ENCODE data around the gene ADAMTSL1.

DNA sequence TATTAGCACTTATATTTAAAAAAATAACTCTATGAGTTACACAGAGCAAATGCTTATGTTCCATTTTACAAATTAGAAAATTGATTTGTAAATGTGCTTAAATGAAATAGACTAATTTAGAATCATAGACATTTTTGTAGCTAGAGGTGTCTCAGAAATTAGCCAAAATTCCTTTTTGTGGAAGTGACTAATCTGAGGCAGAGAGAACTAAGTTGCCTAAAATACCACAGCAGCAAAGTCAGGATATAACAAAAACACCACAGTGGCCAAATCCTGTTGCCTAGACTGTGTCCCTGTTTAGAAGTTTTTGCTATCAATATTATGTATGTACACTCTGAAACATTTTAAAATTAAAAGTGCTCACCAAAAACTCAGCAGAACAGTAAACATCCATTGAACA lies 18.7 kb downstream of the ADAMTSL1 start:
- TF ChIP-seq, protein P1, sequence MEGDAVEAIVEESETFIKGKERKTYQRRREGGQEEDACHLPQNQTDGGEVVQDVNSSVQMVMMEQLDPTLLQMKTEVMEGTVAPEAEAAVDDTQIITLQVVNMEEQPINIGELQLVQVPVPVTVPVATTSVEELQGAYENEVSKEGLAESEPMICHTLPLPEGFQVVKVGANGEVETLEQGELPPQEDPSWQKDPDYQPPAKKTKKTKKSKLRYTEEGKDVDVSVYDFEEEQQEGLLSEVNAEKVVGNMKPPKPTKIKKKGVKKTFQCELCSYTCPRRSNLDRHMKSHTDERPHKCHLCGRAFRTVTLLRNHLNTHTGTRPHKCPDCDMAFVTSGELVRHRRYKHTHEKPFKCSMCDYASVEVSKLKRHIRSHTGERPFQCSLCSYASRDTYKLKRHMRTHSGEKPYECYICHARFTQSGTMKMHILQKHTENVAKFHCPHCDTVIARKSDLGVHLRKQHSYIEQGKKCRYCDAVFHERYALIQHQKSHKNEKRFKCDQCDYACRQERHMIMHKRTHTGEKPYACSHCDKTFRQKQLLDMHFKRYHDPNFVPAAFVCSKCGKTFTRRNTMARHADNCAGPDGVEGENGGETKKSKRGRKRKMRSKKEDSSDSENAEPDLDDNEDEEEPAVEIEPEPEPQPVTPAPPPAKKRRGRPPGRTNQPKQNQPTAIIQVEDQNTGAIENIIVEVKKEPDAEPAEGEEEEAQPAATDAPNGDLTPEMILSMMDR (IDR thresholded peaks at IDR 0.05; ENCODE audit: low read depth, low read length): no peak
- TF ChIP-seq EZH2phosphoT487 (IDR thresholded peaks at IDR 0.05; ENCODE audit: low read depth): no peak

Data from OCI-LY3 (cell line).